HL-60/S4 (cell line): ENCODE data around the gene KRT34.
"Not testable (repeated sequence)": the region's sequence is repeated elsewhere in the genome, so short reads cannot be mapped to it uniquely, and the experiment has no call there.

ENCODE experiments used
- in situ Hi-C: fragments of 300-500 bp; cut with MboI; formaldehyde crosslinking; loops from 2 replicates; pipeline ENCODE4 v1.14.3; 2022; ENCODE audit warnings: low sequenced_read_pairs

Gene KRT34

DNA sequence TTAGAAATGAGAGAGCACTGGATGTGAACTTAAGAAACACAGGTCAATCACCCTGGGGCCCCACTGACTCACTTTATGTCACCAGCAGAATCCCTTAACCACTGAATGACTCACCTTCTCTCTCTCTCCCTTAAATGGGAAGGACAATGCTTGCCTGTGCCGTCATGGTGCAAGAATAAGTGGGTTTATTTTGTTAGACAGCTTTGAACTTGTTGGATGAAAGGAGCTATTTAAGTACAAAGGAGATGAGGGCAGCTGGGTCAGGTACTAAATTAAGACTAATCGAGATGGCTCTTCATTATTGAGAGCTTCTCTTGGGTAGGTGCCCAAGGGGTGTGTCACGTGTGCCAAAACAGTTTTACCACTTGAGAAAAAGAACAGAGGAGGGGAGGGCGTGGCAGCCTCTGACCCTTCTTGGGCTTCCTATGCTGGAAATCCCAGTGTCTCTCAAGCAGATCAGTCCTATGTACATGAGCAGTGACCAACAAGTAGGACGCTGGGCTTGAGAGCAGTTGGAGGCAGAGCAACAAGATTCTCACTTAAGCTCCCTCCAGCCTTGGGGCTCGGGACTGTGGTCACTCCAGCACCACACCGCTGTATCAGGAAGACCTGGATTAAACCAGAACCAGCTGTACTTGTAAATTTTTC is 22.0 kb upstream of the KRT34 start:
- in situ Hi-C loops = no loop called here

DNA sequence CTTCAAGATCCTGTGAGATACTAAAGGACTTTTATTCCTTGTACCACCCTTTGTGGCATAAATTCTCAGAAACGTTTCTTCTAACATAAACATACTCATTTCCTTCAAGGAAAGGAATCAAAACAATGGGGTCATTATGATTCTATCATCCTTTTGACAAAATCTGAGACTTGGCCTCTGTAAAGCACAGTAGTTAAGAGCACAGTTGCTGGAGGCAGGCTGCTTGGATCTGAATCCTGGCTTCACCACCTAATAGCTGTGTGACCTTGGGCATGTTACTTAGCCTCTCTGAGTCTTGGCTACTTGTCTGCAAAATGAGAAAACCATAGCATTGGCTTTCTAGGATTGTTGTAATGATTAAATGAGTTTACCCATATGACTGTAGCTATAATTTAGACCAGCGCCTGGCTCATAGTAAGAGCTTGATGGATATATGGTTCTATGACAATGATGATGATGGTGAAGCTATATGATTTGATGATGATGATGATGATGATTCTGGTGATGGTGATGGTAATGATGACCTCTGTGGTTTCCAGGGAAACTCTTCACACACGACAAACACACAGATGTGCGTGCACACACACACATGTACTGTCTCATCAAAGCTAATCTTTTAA is 21.4 kb upstream of the KRT34 start:
- in situ Hi-C loops = no loop called here

DNA sequence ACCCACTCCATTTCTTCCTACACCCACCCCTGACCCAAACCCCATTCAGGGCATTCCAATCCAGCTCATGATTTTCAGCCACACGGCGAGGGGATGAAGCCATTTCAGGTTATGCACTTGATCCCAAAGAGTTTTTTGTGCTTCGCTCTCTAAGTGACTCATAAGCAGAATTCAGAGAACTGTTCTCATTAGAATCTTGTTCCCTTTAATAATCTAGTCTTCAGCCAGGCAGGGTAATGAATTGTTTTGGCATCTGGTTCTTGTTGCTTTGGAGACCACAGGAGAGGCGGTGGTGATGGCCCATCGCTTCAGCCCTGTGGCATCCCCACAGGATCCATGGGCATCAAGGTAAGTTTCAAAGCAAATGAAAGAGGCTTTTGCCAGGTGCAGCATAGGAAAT is 20.1 kb upstream of the KRT34 start:
- in situ Hi-C loops = no loop called here

DNA sequence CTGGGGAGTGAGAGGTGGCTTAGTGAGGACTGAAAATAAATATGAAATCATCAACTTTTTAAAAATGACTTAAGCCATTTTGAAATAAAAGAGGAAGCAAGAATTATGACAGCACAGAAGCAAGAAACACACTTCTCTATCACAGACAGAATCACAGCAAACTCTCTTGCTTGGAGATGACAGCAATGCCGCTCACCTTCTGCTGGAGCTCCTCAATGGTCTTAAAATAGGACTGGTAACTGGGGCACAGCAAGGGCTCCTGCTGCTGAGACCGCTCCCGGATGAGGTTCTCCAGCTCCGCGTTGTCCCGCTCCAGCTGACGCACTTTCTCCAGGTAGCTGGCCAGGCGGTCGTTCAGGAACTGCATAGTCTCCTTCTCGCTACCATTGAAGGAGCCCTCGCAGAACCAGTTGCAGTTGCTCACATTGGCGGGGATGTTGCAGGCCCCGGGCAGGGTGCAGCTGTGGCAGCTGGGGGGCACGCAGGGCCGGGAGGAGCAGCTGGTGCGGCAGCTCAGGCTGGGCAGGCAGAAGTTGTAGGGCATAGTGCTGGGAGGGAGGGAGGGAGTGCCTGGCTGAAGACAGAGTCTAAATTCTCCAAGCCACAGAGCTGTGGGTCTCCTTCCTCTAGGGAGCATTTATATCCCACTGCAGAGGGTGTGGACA is 15.0 kb upstream of the KRT34 start, which contains the start of gene KRT31:
Gene KRT31, minus strand, starts transcription at position 613 of the 665 bp plus-strand sequence. Its CDS starts 69 bp downstream, at position 544.
- in situ Hi-C loops = no loop called here

DNA sequence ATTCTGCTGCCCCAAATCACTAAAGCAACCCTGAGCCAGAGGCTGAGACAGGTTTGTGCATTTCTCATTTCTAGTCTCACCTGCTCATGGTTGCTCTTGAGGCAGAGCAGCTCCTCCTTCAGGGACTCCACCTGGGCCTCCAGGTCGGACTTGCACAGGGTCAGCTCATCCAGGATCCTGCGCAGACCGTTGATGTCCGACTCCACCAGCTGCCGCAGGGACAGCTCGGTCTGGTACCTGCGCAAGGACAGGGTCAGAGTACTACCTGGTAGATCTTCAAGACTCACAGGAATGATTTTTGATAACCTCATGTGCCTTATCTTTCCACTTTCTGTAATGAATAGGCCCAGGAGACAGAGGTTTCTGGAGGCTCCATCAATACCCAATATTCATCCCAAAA is 14.2 kb upstream of the KRT34 start:
- in situ Hi-C loops = no loop called here

DNA sequence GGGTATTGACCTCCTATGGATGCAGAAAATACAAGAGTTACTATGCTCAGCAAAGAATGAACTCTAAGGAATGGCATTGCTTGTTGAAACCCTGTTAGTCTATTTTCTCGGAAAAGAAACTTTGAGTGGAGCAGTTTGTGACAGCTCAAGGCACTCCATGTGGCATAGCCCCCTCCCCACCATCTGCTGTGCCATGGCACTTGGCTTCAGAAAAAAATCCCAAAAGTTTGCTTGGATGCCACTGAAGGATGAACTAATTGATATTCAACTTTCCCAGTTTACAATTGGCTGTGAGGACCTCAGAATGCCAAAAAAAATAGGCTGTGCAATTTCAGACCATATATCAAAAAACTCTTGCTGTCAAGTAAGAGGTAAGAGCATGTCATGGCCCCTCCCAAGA is 13.5 kb upstream of the KRT34 start:
- in situ Hi-C loops = no loop called here

DNA sequence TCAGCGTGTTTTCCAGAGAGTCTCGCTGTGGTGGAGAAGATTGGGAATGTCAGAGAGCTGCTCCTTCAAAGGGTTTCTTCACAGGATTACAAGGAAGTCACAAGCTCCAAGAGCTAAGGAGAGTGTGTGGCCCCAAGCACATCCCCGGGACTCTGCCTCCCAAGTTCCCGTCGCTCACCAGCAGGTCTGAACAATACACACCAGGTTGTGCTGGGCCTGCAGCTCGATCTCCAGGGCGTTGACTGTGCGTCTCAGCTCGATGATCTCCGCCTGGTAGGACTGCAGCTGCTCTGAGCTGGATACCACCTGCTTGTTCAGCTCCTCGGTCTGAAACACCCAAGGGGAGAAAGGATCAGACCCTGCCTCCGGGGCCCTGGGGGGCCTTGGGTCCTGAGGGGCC is 12.9 kb upstream of the KRT34 start:
- in situ Hi-C loops = not testable (repeated sequence)

DNA sequence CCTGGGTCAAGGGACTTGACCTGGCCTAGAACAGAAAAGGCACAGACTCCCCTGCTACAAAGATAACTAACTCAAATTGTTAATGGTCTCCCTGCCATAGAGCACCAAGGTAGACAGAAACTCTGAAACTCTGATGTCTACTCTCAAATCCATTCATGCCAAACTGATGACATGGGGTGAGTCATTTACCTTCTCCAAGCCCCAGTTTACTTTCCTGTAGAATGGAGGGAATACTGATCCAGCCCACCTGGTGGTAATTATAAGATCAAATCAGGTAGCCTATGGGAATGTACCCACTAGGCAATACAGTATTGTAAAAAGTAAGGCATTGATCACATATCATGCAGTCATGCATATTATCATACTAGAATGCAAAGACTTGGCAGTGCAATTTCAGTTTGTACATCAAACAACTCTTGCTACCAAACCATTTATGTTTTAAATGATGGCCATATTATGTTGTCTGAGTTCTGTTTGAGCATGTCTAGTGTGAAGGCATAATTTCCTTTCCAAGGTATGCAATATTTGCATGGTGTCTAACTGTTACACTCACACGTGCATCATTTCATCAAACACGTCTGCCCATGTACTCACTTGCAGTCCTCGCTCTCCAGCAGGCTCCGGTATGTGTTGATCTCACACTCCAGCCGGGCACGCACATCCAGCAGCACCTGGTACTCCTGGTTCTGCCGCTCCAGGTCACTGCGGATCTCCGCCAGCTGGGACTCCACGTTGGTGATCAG is 12.3 kb upstream of the KRT34 start:
- in situ Hi-C loops = no loop called here

DNA sequence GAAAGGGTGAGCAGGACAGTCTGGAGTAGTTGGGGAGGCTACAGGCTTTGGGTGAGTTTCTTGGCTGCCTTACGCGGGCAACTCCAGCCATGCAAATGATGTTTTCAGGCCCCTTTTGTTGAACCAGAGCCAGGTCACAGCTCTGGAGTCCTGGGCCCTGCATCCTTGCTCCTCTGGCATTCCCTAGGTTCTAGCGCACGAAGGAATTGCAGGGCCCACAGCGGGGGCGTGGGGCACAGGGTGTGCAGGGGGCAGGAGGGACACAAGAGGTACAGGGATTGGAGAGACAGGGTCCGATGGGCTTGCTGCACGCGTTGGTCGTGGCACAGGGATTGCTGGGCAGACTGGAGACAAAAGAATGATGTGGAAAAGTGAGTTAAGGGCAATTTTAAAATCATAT is 11.7 kb upstream of the KRT34 start:
- in situ Hi-C loops = no loop called here

DNA sequence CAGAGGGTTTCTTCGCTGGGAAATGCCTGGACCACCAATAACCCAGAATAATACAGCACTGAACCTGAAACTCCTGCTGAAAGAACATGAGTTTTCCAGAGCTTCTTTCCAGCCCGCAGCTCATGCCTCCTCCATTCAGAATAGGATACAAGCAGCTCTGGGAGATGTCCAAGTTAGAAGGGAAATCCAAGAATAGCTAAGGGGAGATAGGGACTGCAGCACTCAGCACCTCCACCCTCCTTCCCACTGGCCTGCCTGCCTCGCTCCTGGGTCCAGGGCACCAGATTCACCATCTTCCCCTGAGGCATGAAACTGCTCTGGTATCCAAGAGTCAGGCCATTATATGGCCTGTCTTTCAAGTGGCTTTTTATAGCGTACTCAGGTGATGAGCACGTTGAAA is 11.2 kb upstream of the KRT34 start:
- in situ Hi-C loops = no loop called here

DNA sequence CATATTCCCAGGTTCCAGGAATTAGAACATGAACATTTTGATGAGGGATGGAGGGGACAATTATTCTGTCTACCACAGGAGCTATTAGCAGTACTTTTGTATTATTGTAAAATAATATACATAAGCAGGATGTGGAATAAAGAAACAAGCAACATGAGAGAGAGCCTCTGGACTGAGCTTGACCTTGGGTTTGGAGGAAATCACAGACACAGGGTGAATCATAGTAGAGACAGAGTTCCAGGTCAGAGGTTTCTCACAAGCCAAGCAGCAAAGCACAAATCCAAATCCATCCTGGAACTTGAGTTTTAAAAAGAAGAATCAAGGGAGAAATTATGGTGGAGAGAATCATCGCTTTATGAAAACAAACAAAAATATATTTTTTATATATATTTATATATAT is 10.2 kb upstream of the KRT34 start:
- in situ Hi-C loops = no loop called here

DNA sequence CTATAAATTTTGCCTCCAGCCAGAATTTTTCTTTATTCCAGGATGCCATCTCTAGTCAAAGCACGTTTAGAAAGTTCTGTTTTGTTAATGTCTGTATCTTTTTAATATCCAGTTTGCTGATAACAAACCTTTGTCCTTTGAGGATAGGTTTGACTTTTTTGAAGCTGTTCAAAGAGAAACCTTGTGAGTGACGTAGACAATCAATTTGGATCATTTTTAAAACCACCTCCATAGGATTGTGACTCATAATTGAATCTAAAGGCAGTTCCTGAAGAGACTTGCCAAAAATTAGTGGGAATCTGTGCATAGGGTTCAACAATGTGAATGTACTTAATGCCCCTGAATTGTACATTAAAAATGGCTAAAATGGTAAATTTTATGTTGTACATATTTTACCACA is 9.4 kb upstream of the KRT34 start:
- in situ Hi-C loops = no loop called here

DNA sequence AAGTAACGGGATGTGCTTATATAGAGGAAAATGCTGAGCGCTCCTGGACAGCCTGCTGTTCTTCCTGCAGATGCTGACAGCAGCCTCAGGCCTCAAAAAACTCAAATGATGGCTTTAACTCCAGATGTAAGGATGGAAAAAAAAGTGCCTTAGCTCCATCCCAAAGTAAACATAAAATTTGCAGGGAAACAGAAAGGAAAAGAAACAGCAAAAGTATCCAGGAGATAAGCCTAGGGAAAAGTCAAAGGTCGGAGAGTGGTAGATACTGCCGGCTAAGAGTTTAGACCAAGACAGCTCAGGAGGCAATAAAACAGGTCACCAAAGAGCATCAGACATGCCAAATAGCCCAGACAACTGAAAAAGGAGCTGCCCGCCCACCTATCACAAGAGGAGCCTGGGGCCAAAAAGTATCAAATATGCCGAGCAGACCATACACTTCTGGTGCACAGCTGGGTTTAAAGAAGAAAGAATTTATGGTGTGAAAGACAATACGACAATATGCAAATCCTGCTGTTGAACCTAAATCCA is 8.4 kb upstream of the KRT34 start:
- in situ Hi-C loops = no loop called here

DNA sequence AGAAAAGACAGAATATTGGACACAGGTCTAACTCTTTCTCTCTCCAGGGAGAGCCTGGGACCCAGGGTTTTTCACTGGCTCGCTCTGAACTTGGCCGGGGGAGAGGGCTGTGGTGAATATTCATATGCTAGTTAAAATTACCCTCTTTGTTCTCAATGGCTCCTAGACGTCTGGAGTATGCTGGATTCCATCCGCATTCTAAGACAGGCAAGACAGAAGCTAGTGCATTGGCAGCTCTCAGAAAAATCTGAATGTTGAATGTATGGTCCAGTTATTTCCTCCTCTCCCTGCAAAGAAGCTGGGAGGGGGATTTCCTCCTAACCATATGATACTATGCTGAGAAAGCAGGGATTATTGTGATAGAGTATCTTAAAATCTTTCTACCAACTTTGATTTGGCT is 5.6 kb upstream of the KRT34 start:
- in situ Hi-C loops = no loop called here

DNA sequence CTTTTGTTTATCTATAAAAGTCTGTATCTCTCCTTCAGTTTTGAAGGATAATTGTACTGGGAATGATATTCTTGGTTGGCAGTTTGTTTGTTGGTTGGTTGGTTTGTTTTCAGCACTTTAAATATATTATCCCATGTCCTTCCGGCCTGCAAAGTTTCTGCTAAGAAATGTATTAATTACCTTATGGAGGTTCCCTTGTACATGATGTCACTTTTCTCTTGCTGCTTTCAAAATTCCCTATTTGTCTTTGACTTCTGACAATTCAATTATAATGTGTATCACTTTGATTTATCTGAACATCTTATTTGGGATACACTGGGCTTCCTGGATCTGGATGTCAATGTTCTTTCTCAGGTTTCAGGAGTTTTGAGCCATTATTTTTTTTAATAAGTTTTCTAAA is 4.1 kb upstream of the KRT34 start:
- in situ Hi-C loops = no loop called here

DNA sequence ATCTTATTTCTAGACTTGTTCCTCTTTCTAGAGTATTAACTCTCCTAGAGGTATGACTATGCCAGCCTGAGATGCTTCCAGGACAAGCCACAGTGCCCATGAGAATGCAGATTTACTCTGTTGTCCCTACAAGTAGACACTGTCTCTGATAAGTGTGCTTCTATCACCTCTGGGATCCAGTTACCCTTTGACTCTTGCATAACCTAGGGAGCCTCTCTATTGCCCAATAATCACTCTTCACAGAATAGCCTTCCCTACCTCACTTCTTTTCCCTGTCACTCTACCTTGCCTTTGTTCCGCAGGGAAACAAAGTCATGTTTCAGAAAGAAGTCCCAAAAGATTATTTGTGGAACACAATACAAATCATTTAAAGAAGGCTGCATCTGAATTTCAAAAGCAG is 1.6 kb upstream of the KRT34 start:
- in situ Hi-C loops = no loop called here

DNA sequence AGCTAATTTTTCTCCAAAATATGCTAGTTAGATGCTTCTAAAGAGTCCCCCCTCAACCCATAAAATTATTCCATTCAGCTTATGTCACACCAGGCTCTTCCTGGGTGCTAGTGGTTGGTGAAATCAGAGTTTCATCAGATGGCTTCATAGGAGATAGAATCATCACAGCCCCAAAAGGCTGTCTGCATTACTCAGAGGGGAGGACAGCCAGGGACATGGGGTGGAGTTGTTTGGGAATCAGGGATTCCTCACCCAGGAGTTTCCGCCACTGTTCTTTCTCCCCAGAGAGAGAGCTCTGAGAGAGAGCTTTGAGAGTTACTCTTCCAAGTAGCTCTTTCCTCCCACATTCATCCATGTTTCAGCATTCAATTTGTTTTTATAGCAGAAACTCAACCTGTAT is 288 bp upstream of the KRT34 start:
- in situ Hi-C loops = no loop called here

DNA sequence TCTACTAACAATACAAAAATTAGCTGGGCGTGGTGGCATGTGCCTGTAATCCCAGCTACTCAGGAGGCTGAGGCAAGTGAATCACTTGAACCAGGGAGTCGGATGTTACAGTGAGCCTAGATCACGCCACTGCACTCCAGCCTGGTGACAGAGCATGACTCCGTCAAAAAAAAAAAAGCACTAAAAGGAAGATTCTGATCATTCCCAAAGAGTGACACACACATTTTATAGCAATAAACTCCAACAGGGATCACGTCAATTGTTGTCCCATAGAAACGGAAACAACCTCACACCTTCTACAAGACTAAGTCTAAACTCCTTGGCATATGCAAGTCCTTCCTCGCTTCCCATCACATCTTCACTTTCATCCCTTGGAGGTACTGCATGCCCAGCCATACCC is 2.0 kb downstream of the KRT34 start:
- in situ Hi-C loops = not testable (repeated sequence)

DNA sequence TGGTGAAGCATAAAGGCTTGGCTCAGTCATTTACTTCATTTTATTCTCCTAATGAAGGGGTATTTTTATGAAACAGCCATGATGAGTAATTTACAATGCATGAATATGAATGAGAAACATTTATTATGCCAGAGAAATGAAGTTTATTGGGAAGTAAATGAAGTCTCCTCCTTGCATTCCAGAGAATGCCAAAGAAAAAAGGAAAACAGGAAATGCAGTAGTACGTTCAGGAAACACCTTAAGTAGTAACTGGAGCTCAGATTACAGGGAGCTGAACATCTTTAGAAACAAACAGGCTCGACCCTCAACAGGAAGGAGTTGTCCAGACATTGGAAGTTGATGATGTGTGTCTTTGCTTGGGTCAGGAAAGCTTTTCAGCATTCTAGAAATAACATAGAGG is 4.6 kb downstream of the KRT34 start:
- in situ Hi-C loops = no loop called here

DNA sequence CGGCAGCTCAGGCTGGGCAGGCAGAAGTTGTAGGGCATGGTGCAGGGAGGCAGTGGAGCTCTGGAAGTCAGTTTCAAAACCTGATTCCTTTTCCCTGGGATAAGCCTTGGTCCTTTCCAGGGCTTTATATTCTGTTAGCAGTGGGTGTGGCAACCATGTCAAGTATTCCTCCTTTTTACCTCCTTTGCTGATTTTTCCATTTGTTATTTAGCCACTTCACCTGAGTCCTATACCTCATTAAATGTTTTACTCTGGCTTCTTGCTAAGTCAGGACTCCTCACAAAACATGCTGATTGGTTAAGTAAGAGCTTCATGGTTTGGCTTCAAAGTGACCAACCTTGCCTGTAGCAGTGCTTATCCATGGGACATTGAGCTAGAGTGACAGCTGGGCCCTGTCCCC is 12.4 kb downstream of the KRT34 start, which contains the start of gene KRT33B:
Gene KRT33B, minus strand, starts transcription at position 101 of the 400 bp plus-strand sequence. Its CDS starts 63 bp downstream, at position 38.
- in situ Hi-C loops = no loop called here

DNA sequence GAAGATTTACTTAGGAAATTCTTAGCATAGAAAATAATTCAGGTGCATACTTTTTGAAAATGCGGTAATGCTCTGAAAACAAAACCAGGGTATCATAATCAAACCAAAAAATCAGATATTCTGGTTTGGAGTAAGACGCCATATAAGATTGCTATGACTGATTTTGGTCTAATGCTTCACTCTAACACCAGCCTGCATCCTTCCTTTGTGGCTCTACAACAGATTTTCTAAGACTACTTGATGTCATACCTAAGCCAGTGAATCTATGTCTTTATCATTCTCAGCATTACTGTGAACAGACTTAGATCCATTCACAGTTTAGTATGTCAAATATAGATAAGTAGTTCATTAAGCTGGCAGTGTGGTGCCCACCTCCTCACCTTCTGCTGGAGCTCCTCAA is 13.1 kb downstream of the KRT34 start:
- in situ Hi-C loops = no loop called here
